GM18520 (cell line): ENCODE results near the gene ANKRD28.
A peak's percentile ranks its signal among the peaks of the same experiment; 100 is the strongest.

Experiments used
- ATAC-seq: cut with Tn5 transposase; IDR thresholded peaks from one replicate; pipeline ENCODE4 v1.9.1; 2021; ENCODE audit not compliant: unreplicated experiment

ANKRD28 gene

DNA sequence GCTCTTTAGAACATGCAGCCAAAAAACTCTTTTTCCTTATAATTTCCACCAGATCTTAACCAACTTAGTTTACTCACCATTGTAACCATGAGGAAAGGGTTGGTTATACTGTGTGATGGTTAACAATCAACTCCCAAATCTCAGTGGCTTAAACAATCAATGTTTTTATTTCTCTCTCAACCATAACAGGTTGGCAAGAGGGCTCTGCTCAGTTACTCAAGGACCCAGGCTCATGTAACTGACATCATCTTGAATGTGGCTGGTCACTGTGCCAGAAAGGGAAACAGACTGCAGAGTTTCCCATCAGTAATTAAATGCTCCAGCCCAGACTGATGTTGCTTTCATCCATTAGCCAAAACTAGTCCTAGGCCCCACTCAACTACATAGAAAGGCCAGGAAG is 69.0 kb downstream of the ANKRD28 start:
- no peak for ATAC-seq

DNA sequence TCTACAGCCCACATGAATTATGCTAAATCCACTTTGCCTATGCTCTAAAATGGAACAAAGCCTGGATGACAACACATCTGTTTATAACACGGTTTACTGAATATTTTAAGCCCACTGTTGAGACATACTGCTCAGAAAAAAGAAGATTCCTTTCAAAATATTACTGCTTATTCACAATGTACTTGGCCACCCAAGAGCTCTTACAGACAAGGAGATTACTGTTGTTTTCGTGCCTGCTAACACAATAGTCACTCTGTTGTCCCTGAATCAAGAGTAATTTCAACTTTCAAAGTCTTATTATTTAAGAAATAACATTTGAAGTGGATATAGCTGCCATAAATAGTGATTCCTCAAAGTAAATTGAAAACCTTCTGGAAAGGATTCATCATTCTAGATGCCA is 70.9 kb downstream of the ANKRD28 start:
- ATAC-seq, result no peak

DNA sequence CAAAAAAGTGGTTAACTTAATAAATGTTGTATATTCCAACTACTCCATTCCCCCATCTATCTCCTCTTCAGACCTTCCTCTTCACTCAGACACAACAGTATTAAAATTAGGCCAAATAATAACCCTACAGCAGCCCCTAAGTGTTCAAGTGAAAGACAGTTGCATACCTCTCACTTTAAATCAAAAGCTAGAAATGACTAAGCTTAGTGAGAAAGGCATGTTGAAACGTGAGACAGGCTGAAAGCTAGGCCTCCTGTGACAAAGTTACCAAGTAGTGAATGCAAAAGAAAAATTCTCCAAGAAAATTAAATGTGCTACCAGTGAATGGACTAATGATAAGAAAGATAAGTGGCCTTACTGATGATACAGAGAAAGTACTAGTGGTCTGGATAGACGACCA is 71.7 kb downstream of the ANKRD28 start:
- peak; percentile 84 for ATAC-seq

DNA sequence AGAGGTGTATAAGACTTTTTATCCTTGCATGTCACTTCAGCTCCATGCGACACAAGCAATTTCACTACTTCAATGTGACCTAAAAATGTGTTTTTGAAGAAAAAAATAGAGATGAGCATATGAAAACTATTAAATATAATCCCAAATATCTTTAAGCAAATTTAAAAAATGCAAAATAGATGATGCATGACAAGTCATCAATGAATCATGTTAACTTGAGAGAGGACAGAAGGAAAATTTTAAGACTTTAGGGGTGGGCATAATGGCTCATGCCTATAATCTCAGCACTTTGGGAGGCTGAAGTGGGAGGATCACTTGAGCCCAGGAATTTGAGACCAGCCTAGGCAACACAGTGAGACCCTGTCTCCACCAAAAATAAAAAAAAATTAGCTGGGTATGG is 73.3 kb downstream of the ANKRD28 start:
- no peak for ATAC-seq

DNA sequence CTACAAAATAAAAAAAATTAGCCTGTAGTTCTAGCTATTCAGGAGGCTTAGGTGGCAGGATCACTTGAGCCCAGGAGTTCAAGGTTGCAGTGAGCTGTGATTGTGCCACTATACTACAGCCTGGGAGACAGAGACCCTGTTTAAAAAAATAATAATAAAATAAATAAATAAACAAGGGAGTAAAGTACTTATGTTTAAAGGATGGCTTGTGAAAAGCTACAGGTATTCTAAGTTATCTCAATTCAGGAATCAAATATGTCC is 74.2 kb downstream of the ANKRD28 start:
- no peak for ATAC-seq

DNA sequence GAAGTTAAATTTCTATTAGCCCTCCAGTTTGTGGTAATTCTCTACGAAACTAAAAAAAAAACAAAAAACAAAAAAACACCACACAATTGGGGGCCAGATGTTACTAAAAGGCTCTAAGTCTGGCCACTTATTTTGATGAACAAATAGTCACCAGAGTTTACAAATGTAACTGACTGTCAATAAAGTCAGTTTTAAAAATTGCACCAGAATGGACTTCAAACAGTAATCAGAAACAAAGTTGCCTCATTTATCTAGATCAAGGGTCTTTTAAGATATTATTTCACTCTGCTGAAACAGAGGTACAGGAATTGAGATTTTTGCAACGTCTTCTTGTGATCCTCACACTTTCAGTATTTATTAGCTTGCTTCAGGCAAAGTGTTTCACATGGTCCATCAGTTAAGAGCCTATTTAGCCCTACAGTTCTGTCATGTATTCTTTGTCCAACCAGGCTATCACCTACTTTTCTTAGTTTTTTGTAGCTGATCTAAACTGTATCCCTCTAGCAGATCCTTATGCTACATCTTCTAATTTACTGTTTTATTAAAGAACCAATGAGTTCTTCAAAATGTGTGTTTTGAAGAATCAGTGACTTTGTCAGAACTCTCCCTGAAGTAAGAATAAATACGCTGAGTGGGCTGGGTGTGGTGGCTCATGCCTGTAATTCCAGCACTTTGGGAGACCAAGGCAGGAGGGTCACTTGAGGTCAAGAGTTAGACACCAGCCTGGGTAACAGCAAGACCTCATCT is 74.7 kb downstream of the ANKRD28 start:
- ATAC-seq, result no peak

DNA sequence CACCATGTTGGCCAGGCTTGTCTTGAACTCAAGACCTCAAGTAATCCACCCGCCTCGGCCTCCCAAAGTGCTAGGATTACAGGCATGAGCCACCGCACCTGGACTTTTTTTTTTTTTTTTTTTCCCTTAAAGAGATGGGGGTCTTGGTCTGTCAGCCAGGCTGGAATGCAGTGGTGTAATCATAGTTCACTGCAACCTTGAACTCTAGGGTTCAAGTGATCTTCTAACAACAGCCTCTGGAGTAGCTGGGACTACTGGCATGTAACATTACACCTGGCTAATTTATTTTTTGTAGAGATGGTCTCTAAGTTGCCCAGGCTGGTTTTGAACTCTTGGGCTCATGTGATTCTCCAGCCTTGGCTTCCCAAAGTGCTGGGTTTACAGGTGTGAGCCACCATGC is 81.6 kb downstream of the ANKRD28 start:
- no peak for ATAC-seq

DNA sequence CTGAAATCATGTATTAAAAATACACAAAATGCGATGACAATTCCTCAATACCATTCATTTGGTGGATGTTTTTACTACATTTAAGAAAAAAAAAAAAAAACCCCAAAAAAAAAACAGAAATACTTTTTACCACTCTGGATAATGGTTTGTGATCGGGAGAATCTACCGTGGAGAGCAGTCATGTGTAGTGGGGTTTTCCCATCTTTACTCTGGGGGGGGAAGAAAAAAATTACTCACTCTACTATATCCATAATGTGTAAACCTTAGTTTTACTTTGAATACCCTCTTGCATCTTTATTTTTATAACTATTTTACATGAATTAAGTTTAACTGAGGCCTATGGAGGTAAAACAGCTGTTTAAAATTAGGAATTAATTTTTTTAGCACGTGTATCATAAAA is 83.3 kb downstream of the ANKRD28 start:
- no peak for ATAC-seq

DNA sequence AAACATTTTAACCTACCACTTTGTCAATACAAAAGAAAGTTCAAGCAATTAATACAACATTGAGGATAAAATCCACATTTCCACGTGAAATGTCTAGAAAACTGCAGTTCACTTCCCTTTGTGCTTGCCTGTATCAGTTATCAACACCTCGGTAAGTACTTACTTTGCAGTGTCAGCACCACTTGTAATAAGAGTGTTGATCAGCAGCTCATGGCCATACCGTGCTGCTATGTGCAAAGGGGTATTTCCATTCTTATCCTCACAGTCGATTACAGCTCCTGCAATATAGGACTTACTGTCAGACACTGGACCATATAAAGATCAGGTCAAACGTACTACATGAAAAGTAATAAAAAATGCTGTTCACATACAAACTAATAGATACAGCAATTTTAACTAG is 84.4 kb downstream of the ANKRD28 start:
- ATAC-seq, result no peak

DNA sequence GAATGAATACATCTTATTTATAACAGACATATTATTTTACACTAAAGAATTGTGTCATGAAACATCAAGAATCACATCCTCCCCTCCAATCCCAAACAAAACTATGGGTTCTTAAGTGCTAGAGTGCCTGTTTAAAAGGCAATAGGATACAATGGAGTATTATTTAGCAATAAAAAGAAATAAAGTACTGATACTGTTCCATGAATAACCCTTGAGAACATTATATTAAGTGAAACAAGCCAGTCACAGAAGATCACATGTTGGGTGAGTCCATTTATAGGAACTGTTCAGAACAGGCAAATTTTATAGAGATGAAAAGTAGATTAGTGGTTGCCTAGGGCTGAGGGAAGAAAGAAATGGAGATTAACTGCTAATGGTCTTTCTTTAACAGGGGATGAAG is 86.5 kb downstream of the ANKRD28 start:
- ATAC-seq, result no peak

DNA sequence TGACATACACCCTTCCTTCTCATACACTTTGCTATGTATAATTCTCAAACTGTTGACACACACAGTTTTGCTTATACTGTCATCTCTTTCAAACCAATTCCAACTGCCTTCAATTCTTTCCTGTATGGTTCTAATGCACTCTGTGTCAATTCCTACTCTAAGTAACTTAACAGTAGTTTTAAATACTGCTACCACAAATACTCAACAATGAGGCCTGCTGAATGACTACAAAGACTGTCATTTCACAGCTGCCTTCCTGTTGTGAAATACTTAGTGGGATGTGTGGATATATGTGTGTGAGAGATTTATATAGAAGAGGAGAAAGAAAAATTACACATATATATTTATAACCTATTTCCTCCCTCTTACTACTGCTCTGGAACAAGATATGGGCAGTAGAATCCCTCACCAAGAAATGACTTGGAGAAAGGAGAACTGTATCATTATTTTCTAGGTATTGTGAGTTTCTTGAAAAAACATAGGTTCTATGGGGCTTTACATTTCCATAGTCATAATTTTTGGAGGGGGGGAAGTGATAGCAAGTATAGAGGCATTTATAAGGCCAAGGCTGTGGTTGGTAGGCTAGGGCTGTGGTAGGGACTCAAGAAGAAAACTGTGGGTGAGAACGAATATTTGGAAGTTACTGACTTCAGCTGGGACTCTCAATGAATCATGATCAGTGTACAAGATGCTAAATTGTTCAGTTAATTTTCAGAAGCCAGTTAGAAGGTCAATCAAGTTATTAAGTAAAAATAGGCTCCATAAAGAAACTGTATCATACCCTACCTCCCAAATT is 88.7 kb downstream of the ANKRD28 start:
- ATAC-seq, result no peak

DNA sequence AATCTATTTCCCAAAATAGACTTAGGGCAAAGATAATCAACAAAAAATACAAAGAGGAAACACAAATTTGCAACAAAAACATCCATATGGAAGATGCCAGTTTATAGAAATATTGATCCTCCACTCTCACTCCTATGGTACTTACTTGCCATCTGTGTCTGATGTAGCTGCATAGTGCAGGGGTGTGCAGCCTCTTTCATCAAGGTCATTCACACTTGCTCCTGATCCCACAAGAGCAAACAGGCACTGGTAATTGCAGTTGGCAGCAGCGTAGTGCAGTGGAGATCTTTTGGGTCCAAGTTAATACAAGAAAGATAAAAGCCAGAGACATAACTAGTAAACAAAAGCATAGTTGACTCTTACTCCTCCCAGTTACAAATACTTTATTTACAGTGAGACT is 90.0 kb downstream of the ANKRD28 start:
- ATAC-seq, result no peak

DNA sequence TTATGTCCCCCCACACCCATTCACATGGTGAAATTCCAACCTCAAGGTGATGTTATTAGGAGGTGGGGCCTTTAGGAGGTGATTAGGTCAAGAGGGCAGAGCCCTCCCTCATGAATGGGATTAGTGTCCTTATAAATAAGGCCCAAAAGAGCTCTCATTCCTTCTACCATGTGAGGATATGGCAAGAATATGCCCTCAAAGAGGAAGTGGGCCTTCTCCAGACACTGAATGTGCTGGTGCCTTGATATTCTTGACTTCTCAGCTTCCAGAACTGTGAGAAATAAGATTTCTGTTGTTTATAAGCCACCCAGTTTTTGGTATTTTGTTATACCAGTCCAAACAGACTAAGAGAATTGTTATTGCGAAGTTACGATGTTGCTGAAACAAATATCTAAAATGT is 94.4 kb downstream of the ANKRD28 start:
- ATAC-seq, result no peak

DNA sequence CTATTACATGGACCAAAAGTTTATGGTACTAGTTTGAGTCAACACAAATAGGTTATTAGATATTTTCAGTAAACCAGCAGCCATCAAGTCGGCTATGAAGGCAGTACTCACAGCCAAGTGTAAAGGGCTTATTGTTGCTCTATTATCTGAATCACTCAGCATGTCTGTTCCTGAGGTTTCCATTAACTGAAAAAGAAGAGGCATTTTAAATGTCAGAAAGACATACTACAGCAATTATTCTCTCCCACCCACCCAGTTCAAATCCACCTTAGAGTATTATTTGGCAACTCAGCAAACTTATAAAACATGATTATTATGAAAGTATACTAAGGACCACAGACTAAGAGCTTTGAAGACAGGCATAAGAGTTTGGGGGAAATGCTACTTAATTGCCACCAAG is 103.2 kb downstream of the ANKRD28 start:
- no peak for ATAC-seq

DNA sequence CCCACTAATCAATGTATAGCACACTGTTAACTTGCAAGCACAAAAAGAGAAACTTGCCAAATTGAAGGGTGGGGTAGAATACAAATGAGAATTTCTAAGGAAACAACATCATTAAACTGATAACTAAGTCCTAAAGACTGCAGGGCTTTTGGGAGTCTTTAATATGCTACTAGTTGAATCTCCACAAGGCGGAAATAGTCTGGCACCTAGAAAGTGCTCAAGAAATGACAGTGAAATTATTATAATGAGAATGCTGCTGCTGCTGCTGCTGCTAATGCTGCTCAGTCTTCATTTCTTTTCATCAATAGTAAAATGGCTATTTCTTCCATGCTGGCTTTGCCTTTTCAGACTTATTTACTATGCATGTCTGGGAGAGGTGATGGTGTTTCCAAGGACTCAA is 104.4 kb downstream of the ANKRD28 start:
- no peak for ATAC-seq

DNA sequence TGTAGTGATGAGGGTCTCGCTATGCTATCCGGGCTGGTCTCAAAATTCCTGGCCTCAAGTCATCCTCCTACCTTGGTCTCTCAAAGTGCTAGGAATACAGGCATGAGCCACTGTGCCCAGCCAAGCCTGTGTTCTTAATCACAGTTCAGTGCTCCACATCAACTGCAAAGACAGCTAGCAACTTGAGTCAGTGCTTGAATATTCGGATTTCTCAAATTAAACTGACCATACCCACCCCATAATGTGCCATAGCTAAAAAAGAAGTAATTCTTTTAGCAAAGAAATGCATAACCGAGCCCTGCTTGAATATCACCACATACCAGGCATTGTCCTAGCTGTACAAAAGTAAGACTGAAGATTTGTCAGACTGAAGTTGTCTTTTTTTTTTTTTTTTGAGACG is 107.0 kb downstream of the ANKRD28 start:
- ATAC-seq, result no peak

DNA sequence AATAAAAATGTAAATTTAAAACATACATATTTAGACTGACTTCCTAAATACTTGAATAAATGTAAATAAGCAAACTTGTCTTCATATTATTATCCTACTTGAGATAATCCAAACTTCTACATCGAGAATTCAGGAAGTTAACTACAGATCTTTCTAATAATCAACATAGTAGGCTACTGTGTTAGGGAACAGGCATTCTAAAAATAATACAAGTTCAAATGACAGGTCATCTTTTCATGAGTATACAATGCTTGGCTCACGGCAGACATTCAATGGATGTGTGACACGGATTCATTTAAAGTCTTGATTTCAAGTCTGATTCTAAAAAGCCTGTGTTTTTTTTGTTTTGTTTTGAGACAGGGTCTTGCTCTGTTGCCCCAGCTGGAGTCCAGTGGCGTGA is 107.5 kb downstream of the ANKRD28 start:
- no peak for ATAC-seq

DNA sequence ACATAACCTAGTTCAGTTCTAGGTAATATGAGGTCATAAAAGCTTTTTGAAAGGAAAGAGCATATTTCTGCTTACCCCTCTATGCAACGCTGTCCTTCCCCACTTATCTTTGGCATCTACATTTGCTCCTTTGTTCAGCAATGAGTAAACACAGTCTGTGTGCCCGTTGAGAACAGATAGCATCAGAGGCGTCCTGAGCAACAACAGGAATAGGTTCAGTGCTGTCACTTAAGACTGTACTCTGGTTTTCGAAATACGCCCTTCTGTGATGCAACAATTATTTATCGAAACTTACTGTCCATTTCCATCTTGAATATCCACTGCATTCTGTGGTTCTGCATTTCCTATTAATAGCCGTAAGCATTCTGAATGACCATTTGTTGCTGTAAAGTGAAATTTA is 111.9 kb downstream of the ANKRD28 start:
- ATAC-seq, result no peak

DNA sequence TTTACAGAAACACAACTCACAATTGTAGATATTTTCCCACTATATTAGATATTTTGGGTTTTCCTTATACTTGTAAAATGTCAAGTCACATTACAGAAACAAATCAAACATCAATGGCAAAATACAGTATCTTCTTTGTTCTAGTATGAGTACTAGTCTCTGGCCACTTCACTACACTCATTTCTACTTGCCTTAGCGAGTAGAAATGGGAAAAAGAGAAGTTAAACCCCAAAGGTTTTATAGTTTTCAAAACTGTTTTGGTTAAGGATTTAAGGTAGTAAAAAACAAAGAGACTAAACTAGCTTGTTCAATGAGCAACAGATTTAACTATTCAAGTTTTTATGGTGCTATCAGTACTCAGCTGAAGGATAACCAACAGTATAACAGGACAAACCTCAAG is 114.5 kb downstream of the ANKRD28 start:
- ATAC-seq, result no peak

DNA sequence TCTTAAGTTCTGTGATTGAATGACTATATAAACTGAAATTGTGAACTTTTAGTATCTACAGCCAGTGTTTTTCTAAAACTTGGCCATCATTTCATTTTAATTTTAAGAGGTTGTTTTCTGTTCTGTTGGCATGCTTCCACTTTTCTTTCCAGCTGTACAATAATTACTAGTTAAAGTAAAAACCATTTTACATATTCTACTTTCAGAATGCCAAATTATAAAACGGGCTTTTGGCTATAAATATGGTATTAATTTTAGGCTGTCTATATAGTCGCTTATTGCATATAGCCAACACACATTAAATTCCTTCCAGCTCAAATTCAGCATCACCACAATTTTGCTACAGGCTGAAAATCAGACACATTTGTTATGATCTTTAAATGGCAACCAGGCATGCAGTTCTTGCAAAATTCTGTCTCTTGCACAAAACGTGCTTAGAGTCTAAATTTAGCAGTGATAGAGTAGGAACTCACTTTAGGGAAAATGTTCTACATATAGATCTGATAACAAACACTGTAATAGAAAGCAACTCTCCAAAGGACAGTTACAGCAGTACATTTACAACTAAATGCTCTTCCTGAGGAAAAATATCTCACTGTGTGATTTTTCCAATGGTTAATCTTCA is 115.1 kb downstream of the ANKRD28 start:
- ATAC-seq, result no peak

DNA sequence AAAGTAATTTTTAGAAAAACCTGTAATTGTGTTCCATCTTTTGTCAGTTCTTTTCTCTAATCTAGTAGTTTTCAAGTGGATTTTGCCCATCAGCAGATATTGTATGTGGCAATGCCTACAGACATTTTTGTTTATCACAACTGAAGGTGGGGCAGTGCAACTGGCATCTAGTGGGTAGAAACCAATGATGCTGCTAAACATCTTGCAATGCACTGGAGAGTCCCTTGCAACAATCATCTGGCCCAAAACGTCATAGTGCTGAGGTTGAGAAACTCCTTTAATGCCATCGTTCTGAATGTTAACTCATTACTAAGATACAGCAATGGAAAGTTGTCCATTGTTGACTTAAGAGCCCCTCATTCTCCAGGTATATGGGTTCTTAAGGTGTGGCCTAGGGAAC is 116.1 kb downstream of the ANKRD28 start:
- no peak for ATAC-seq

DNA sequence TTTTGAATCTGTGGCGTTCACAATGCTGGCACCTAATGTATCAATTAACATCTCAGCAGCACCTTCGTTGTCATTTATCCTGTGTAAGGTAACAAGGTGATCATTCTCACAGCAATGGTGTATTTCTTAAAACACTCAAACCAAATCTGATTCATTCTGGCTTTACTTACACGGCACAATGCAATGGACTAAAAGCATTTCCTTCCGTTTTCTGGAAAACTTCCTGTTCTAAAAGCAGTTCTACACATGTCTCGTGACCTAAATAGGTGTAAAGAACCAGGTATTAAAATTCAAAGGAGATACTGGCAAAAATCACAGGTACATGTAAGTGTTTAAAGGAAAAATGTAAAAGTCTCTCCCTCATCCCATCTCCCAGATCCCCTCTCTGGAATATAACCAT is 118.5 kb downstream of the ANKRD28 start:
- ATAC-seq, result no peak

DNA sequence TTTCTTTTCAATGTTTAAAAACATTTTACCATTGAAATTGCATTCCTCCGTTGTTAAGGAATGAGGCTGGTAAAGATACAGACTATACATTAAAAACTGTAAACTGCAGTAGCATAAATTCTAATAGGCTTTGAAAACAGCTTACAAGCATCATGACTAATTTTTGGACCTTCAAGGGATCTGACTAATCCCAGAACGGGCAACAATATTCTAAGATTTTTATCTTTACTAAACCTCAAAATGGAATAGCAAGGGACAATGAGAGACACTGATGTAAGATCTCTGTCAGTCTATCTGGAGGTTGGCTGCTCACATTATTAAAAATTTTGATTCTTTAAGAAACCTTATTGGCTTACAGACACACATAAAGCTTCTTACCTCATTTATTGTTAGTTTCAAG is 121.5 kb downstream of the ANKRD28 start:
- no peak for ATAC-seq
